ENCODE results near the gene ZFP90.

The ZFP90 gene

GRCh38 chr16:68590201-68590994 lies 51.3 kb downstream of the ZFP90 start:
- peak; percentile 73 for DNase-seq (ENCODE audit: low read depth)

DNA sequence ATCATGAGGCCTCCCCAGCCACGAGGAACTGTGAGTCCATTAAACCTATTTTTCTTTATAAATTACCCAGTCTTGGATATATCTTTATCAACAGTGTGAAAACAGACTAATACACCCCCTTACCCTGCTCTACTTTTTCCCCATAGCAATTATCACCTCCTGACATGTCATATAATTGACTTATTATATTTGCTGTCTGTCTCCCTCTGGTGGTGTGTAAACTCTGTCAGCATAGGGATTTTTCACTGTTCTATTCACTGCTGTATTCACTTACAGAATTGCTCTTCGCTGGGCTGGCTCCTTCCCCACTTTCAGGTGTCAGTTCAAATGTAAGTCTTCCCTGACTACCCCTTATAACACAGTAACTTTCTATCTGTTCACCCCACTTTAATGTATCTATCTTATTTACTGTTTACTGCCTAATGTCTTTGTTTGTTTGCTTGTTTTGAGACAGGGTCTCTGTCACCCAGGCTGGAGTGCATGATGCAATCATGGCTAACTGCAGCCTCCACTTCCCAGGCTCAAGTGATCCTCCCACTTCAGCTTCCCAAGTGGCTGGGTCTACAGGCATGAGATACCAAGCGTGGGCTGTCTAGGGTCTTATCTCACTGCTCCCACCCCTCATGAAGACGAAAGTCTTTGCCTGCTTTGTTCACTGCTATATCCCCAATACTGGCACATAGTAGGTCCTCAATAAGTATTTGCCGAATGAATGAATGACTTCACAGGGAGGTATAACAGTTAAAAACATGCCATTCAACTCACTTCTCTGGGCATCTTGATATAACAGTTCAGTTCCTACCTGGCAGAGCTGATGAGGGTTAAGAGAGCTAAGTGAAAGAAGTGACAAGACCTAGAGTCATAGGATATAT lies 53.6 kb downstream of the ZFP90 start:
- DNase-seq (ENCODE audit: low read depth): no peak

DNA sequence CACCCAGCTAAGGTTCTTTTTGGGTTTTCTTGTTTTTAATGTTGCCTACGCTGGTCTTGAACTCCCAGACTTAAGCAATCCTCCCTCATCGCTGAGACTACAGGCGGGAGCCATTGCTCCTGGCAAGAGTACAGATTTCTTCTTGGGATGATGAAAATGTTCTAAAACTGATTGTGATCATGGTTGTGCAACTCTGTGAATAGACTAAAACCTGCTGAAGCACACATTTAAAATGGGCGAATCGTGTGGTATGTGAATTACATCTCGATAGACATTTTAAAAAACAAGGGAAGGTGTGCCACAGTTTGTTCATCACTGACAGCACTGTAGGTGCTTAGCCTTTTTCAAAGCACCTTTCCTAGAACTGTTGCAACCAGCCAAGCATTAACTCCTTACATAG lies 57.2 kb downstream of the ZFP90 start:
- no peak for DNase-seq (ENCODE audit: low read depth)

- no peak for DNase-seq (ENCODE audit: low read depth)
Measured at GRCh38 chr16:68599586-68599985, 60.5 kb downstream of the ZFP90 start.

GRCh38 chr16:68605746-68606145 lies 66.7 kb downstream of the ZFP90 start:
- DNase-seq (ENCODE audit: low read depth): no peak

GRCh38 chr16:68607443-68607842 lies 68.4 kb downstream of the ZFP90 start:
- DNase-seq (ENCODE audit: low read depth): no peak

GRCh38 chr16:68608330-68608729 lies 69.2 kb downstream of the ZFP90 start:
- no peak for DNase-seq (ENCODE audit: low read depth)

DNA sequence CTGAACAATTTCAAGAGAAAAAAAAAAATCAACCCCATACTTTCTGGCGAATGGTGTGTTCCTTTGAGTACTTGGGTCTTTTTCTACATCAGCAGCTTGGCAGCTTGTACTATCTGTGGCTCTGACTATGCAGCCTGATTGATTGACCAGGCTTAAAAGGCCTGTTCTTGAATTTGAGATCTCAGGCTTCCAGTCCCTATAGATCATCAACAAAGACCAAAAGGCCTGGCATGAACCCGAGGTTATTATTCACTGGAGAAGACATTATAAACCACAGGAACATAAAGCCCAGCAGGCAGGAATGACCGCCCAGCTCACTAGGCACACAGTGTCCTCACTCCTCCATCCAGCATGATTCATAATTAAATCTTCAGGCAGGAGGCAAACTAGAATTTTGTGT lies 73.9 kb downstream of the ZFP90 start:
- DNase-seq (ENCODE audit: low read depth): no peak

- DNase-seq (ENCODE audit: low read depth): no peak
Measured at GRCh38 chr16:68617734-68618133, 78.6 kb downstream of the ZFP90 start.
